ENCODE data around the gene MTCH2.

The MTCH2 gene

DNA sequence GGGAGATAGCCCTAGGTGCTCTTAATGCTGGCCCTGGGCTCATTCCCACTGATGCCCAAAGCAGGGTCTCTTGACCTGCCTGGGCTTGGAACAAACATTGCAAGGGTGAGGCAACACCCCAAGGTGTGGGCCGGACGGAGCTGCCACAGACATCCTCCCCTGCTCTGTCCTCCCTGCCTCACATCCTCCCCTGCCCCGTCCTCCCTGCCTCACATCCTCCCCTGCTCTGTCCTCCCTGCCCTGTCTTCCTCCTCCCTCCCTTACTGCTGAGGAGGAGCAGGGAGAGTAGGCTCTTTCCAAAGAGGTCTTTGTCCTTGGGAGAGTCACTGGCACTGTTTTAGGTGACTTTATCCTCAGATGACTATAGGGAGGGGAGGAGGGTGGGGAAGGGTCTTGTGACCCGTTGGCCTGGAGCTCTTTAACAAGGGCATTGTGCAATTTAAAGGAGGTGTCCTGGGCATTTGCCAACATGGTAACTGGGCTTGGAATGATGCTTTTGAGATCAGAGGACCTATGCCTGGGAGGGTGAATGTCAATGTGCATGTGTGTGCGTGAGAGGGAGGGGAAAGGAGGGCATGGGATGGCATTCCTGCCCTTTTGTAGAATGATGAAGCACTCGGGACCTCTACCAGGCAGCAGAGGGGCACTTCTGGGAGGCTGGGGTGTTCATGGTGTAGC, 55.2 kb downstream of the MTCH2 start:
- H3K4me3 ChIP-seq (ENCODE audit: low read depth, low read length) = no peak overlapping the region
- no peaks in the 10 kb centered on the region for H3K9me3 ChIP-seq
- H3K4me1 ChIP-seq = no peaks in the 10 kb centered on the region
- H3K27me3 ChIP-seq = no peaks in the 10 kb centered on the region
- no peak for DNase-seq
- H3K36me3 ChIP-seq = peaks cover 6% of the 10 kb centered on the region
- TF ChIP-seq, protein P1, sequence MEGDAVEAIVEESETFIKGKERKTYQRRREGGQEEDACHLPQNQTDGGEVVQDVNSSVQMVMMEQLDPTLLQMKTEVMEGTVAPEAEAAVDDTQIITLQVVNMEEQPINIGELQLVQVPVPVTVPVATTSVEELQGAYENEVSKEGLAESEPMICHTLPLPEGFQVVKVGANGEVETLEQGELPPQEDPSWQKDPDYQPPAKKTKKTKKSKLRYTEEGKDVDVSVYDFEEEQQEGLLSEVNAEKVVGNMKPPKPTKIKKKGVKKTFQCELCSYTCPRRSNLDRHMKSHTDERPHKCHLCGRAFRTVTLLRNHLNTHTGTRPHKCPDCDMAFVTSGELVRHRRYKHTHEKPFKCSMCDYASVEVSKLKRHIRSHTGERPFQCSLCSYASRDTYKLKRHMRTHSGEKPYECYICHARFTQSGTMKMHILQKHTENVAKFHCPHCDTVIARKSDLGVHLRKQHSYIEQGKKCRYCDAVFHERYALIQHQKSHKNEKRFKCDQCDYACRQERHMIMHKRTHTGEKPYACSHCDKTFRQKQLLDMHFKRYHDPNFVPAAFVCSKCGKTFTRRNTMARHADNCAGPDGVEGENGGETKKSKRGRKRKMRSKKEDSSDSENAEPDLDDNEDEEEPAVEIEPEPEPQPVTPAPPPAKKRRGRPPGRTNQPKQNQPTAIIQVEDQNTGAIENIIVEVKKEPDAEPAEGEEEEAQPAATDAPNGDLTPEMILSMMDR (IDR thresholded peaks at IDR 0.05; ENCODE audit: low read depth, low read length) = no peak

DNA sequence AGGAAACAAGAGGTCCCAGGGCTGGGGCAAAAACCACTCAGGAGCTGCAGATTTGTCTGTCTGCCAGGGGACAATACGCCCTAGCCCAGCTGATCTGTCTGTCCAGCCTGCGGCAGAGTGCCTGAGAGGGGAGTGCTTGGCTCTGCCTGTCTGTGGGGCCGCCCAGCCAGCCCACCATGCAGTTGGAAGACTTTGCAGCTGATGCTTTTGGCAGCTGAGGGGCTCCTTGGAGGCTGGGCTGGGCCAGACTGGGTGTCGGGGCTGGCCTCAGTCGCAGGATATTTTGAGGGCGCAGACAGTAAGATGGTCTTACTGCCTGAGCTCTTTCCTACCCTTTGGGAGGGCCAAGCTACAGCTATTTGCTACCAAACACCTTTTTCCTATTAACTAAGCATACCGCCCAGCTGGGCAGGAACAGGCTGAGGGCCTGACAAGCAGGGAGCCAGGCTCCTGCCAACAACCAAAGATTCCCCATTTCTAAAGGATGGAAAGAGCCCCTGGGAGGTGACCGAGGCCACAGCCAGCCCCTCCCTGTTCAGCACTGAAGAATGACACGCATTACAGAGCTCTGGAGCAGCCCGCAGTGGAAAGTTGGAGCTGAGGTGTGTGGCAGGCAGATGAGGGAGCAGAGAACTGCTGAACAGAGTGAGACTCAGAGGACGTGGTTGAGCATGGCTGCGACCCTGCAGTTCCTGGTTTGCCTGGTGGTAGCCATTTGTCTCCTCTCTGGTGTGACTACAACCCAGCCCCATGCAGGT, 56.1 kb downstream of the MTCH2 start, which contains the start of gene FAM180B:
FAM180B (plus strand) TSS at position 581 of the 758 bp plus-strand sequence; CDS start at position 672, 91 bp downstream.
- DNase-seq = no peak

DNA sequence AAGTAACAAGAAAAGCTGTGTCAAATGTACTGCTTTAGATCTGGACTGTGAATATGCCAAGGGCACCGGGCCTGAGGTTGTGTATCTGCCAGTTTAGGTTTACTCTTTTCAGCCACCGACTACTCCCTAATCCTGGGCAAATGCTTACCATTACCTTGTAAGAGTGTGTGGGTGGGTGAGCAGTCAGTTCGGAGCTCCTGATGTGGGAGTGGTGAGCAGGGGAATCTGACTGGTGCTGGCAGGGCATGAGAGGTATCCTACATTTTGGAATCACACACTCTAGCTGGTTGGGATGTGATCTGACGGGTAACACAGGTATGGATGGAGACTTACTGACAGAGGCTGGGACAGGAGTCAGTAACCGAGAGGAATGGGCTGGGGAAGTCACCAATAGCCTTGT, 58.5 kb downstream of the MTCH2 start:
- Histone ChIP-seq H3K4me3 (ENCODE audit: low read depth, low read length) (no peak overlapping the region), H3K36me3 (peaks cover 14% of the 10 kb centered on the region), H3K9me3 (no peaks in the 10 kb centered on the region), H3K27me3 (no peaks in the 10 kb centered on the region), H3K4me1 (no peaks in the 10 kb centered on the region)
- TF ChIP-seq, protein P1 (IDR thresholded peaks at IDR 0.05; ENCODE audit: low read depth, low read length) = no peak
- DNase-seq = no peak

More for the DNA sequence above, 56.1 kb downstream of the MTCH2 start, which contains the start of gene FAM180B:
- Histone ChIP-seq H3K36me3 (peaks cover 14% of the 10 kb centered on the region), H3K9me3 (no peaks in the 10 kb centered on the region), H3K4me1 (no peaks in the 10 kb centered on the region), H3K4me3 (ENCODE audit: low read depth, low read length) (no peak within 1 kb of the TSS), H3K27me3 (no peaks in the 10 kb centered on the region)
- TF ChIP-seq, protein P1 (IDR thresholded peaks at IDR 0.05; ENCODE audit: low read depth, low read length) = no peak

DNA sequence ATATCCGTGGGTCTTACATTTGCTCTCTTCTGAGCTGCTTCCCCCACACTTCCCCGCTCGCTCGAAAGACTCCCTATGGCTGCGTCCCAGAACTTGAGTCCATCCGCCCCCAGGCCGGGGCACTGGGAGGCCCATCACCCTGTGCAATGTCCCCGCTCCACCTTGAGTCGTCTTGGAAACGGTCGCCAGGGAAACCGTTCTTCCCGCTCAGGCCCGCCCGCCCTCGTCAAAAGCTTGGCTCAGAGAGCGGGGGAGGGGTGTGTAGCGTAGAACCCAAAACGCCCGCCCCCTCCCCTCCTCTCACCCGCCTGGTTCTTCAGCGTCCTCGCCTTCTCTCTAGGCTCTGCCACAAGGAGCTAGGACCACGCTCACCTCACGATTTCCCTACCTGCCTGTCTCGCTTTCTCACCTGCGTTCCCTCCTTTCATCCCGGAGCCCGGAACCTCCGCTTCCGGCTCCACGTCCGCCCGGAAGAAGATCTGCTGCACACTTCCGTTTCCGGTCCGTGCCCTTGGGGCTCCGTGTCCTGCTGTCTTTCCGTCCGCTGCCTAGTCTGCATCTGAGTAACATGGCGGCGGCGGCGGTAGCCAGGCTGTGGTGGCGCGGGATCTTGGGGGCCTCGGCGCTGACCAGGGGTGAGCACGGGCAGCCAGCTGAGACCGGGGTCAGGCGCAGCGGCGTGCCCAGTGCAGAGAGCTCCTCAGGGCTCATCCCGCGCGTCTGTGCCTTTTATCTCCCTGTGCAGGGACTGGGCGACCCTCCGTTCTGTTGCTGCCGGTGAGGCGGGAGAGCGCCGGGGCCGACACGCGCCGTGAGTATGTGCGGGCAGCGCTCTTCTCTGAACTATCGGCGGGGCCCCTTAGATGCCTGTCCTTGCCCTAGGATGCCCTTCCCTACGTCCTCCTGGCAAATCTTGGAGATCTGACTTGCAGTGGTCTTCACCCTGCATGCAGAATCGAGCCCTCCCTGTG, 63.5 kb downstream of the MTCH2 start, which contains the start of the genes KBTBD4 and NDUFS3:
KBTBD4 (minus strand) TSS at position 447 of the 971 bp plus-strand sequence; CDS start at position 428, 19 bp downstream.
NDUFS3 (plus strand) TSS at position 551 of the 971 bp plus-strand sequence; CDS start at position 569, 18 bp downstream.
- H3K27me3 ChIP-seq = no peaks in the 10 kb centered on the region
- peaks cover 15% of the 10 kb centered on the region for H3K36me3 ChIP-seq
- TF ChIP-seq, protein P1 (IDR thresholded peaks at IDR 0.05; ENCODE audit: low read depth, low read length) = no peak

DNA sequence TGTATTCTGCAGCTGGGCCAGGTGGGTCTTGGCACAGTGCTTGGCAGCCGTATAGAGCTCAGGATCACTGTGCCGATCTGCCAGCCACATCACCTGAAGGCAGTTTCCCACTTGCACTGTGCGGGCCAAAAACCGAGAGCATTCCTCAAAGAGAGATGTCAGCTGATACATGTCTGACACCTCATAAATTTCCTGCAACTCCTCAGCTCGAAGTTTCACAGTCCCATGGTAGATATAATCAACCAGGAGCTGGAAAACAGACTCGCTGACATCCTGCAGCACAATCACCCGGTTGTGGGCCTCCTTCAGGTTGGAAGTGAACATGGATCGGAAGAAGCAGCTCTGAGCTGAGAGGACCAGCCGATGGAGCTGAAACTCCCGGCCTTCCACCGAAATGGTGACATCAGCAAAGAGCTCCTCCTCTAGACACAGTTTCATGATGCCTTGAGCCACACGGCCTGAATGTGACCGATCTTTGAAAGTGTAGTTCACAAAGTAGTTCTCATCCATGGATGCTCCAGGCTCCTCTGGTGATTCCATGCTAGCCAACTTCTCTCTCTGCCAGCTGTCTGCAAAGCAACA, 64.8 kb downstream of the MTCH2 start:
- Histone ChIP-seq H3K27me3 (no peaks in the 10 kb centered on the region), H3K36me3 (peaks cover 24% of the 10 kb centered on the region), H3K4me3 (ENCODE audit: low read depth, low read length) (peak overlapping the region; percentile 94), H3K9me3 (no peaks in the 10 kb centered on the region), H3K4me1 (no peaks in the 10 kb centered on the region)
- TF ChIP-seq, protein P1 (IDR thresholded peaks at IDR 0.05; ENCODE audit: low read depth, low read length) = no peak
- no peak for DNase-seq

More for the DNA sequence above, 63.5 kb downstream of the MTCH2 start, which contains the start of the genes KBTBD4 and NDUFS3:
- H3K4me1 ChIP-seq = no peaks in the 10 kb centered on the region
- H3K9me3 ChIP-seq = no peaks in the 10 kb centered on the region
- peak within 1 kb of the TSS; percentile 94 for H3K4me3 ChIP-seq (ENCODE audit: low read depth, low read length)
- DNase-seq = peak; percentile 85

All from BE2C (cell line).